Endothelial cell of umbilical vein (primary cell): ENCODE results near the gene NUDT9. TPM values are rescaled to one million over a fixed set of nuclear protein-coding genes. Genes with fewer than 3 reads are reported as not detected.

Experiments
- BruUV-seq: library from RNA; stranded (reverse); fragments of 400-500 nt; replicated peaks from 2 replicates; lab custom pipeline; 2021; lab: Mats Ljungman, UMichigan
- CTCF ChIA-PET: fragments of 300-600, 350-600 bp; sonication (Branson Sonifier 250); formaldehyde crosslinking; loops from one replicate; lab custom pipeline; 2021; ENCODE audit warnings: antibody characterized with exemption, inconsistent platforms; lab: Charles Lee
- POLR2A ChIA-PET: fragments of 300-600, 350-600 bp; sonication (Branson Sonifier 250); formaldehyde crosslinking; loops from one replicate; lab custom pipeline; 2021; ENCODE audit warnings: antibody characterized with exemption, inconsistent platforms; lab: Charles Lee
- DNase-seq: peaks from one replicate; pipeline ENCODE4 v3.0.0-alpha.2; 2011; ENCODE audit warnings: low read depth, low spot score
- FAIRE-seq: peaks from 2 replicates; lab custom pipeline; 2011; peaks lifted over from hg19 to GRCh38; lab: Jason Lieb, UNC
- H2AFZ ChIP-seq: 2 replicates; pipeline ENCODE4 v1.6.0; 2012; ENCODE audit warnings: low read depth, low read length, control low read depth, inconsistent platforms
- H3K27ac ChIP-seq: 2 replicates; pipeline ENCODE4 v1.5.1; 2011; ENCODE audit warnings: low read depth, mild to moderate bottlenecking, control low read depth, low read length, moderate library complexity; ENCODE audit not compliant: insufficient read depth
- H3K27me3 ChIP-seq, 2 experiments: 2 replicates each; pipeline versions ENCODE4 v1.6.0 to v1.6.1; 2011; ENCODE audit warnings: low read length in 2 of 2, mixed read lengths in 1 of 2; ENCODE audit not compliant: control insufficient read depth in 2 of 2, insufficient read depth in 2 of 2
- H3K36me3 ChIP-seq, 2 experiments: 2 replicates in 1 of 2; 3 replicates in 1 of 2; pipeline ENCODE4 v1.5.1; 2011; ENCODE audit warnings: low read length in 2 of 2, mild to moderate bottlenecking in 1 of 2, moderate library complexity in 1 of 2; ENCODE audit not compliant: control insufficient read depth in 2 of 2, insufficient read depth in 2 of 2; ENCODE audit errors: extremely low read depth in 1 of 2
- H3K4me1 ChIP-seq: 3 replicates; pipeline ENCODE4 v1.5.1; 2011; ENCODE audit warnings: mild to moderate bottlenecking, low read length; ENCODE audit not compliant: control insufficient read depth, insufficient read depth; ENCODE audit errors: extremely low read depth
- H3K4me2 ChIP-seq: 2 replicates; pipeline ENCODE4 v1.6.1; 2011; ENCODE audit warnings: low read length, control low read depth, mixed read lengths; ENCODE audit not compliant: insufficient read depth
- H3K4me3 ChIP-seq, 3 experiments: fragments of 200-600 bp in 1 of 3; sonication (generic), shearing (Covaris generic) in 1 of 3; replicated peaks in 1 of 3; 2 replicates each; pipeline ENCODE4 v1.5.1; 2011 to 2016; ENCODE audit warnings: control low read depth in 3 of 3, low read length in 3 of 3, mild to moderate bottlenecking in 2 of 3, inconsistent platforms in 1 of 3, low read depth in 1 of 3, moderate library complexity in 1 of 3; ENCODE audit not compliant: insufficient read depth in 1 of 3
- H3K79me2 ChIP-seq: 2 replicates; pipeline ENCODE4 v1.6.0; 2012; ENCODE audit warnings: low read length, inconsistent platforms; ENCODE audit not compliant: control insufficient read depth, insufficient read depth
- H3K9ac ChIP-seq: replicated peaks from 2 replicates; pipeline ENCODE3; 2011; ENCODE audit warnings: low read length, control low read depth; ENCODE audit not compliant: insufficient read depth; ENCODE audit errors: extremely low read depth
- H3K9me1 ChIP-seq: replicated peaks from 3 replicates; pipeline ENCODE4 v1.6.0; 2011; ENCODE audit warnings: mild to moderate bottlenecking, low read length; ENCODE audit not compliant: control insufficient read depth, insufficient read depth; ENCODE audit errors: extremely low read depth
- H3K9me3 ChIP-seq: replicated peaks from 2 replicates; pipeline ENCODE4 v1.5.1; 2012; ENCODE audit warnings: low read length, inconsistent platforms; ENCODE audit not compliant: control insufficient read depth, insufficient read depth
- H4K20me1 ChIP-seq: replicated peaks from 2 replicates; pipeline ENCODE3; 2011; ENCODE audit warnings: mild to moderate bottlenecking, low read length; ENCODE audit not compliant: control insufficient read depth, insufficient read depth; ENCODE audit errors: extremely low read depth
- CTCF ChIP-seq, 2 donors: IDR thresholded peaks; 1 replicate in 1 of 2; 2 replicates in 1 of 2; pipeline ENCODE4 v1.5.1; 2011; ENCODE audit warnings: low read length in 2 of 2, mild to moderate bottlenecking in 2 of 2, moderate library complexity in 2 of 2, control low read depth in 1 of 2, inconsistent platforms in 1 of 2, low read depth in 1 of 2; ENCODE audit not compliant: insufficient read depth in 1 of 2; ENCODE audit errors: extremely low read depth in 1 of 2
- EZH2 ChIP-seq: IDR thresholded peaks from 2 replicates; pipeline ENCODE4 v1.6.1; 2012; ENCODE audit warnings: borderline replicate concordance, low read depth, mild to moderate bottlenecking, moderate library complexity, low read length, inconsistent platforms; ENCODE audit not compliant: severe bottlenecking
- FOS ChIP-seq: IDR thresholded peaks from 2 replicates; pipeline ENCODE4 v1.6.1; 2011; ENCODE audit warnings: mild to moderate bottlenecking, low read length, moderate library complexity, borderline replicate concordance; ENCODE audit not compliant: insufficient read depth
- GATA2 ChIP-seq: IDR thresholded peaks from 2 replicates; pipeline ENCODE4 v1.7.0; 2011; ENCODE audit warnings: low read depth, mild to moderate bottlenecking, moderate library complexity, mixed read lengths, low read length; ENCODE audit not compliant: insufficient read length, insufficient read depth
- JUN ChIP-seq: IDR thresholded peaks from 2 replicates; pipeline ENCODE4 v1.6.1; 2011; ENCODE audit warnings: borderline replicate concordance, low read depth; ENCODE audit not compliant: insufficient read length, insufficient read depth
- MYC ChIP-seq: IDR thresholded peaks from one replicate; pipeline ENCODE4 v1.6.1; 2011; ENCODE audit warnings: mild to moderate bottlenecking, low read depth, low read length
- POLR2A ChIP-seq: IDR thresholded peaks from 2 replicates; pipeline ENCODE4 v1.6.1; 2012; ENCODE audit warnings: low read depth, mild to moderate bottlenecking, control low read depth, low read length
- POLR2AphosphoS5 ChIP-seq: IDR thresholded peaks from 2 replicates; pipeline ENCODE4 v1.6.1; 2012; ENCODE audit warnings: low read depth, mild to moderate bottlenecking, control low read depth, low read length, moderate library complexity; ENCODE audit not compliant: insufficient read depth
- dilution Hi-C: fragments of 300-500 bp; cut with MboI; formaldehyde crosslinking; loops from one replicate; pipeline ENCODE4 v1.15.0; 2019; ENCODE audit warnings: low sequenced_read_pairs; ENCODE audit not compliant: extremely low pct_ligation_motif_present
- intact Hi-C: fragments of 100-400 bp; cut with micrococcal nuclease; formaldehyde crosslinking; loops from one replicate; pipeline ENCODE4 v1.10.0; 2022
- polyA plus RNA-seq, 4 experiments: library from polyadenylated mRNA; depleted of rRNA in 3 of 4; stranded (reverse) in 3 of 4; unstranded in 1 of 4; fragments of >200 nt; gene quantifications; 2 replicates each; pipeline versions ENCODE4 v1.2.1 to v1.2.3, GENCODE V29; 2011 to 2012; ENCODE audit warnings: missing spikeins in 1 of 4
- total RNA-seq: library from RNA; stranded (reverse); gene quantifications from 2 replicates; pipeline ENCODE4 v1.2.3, GENCODE V29; 2021
- TF ChIP-seq, protein P1 (sequence below): IDR thresholded peaks from 2 replicates; pipeline ENCODE4 v1.6.1; 2011; ENCODE audit not compliant: insufficient read depth, insufficient read length

The NUDT9 gene
- total and polyA plus RNA-seq, 2 donors (not counting 3 experiments of a cell fraction or from before 2014, with no cell fraction given), result 15.3 to 25.0 TPM

DNA sequence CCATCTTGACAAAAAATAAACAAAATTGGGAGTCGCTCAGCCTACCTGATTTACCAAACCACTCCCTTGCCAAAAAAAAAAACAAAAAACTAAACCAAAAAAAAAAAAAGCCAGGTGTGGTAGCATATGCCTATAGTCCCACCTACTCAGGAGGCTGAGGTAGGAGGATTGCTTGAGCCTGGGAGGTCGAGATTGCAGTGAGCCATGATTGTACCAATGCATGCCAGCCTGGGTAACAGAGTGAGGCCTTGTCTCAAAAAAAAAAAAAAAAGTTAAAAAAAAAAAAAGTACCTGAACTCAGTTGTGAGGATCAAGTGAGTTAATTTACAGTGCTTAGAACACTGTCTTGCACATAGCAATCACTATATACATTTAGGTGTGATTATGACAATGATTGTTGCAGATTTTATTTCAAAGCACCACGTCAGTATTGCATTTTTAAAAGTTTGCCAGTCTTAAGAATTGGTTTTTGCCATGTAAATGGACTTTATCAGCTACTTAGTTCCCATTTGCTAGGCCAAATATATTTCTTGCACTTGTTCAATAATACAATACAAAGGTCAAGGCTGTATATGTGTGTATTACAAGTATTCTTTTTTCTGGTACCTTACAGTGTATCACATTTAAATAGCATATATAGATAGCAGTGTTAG, 4.6 kb downstream of the NUDT9 start:
- ChIA-PET CTCF (no interaction called here), POLR2A (interaction anchor here (1.6 kb wide), 1 partner anchor 36 kb away, joined by 3 read pairs; the partner anchor contains the start of gene HSD17B11)
- FAIRE-seq (no peak), DNase-seq (no peak)
- H3K27me3 ChIP-seq, result no peaks in the 10 kb centered on the region
- intact Hi-C loops, result loop anchor here (10.0 kb wide), 1 partner anchor 832 kb away; the partner anchor contains the start of gene PTPN13
- dilution Hi-C loops, result no loop called here
- no peak overlapping the region for H3K27ac ChIP-seq
- no peak overlapping the region for H3K4me3 ChIP-seq
- peaks cover 6% of the 10 kb centered on the region for H3K4me1 ChIP-seq
- H3K79me2 ChIP-seq, result peaks cover 57% of the 10 kb centered on the region
- no peaks in the 10 kb centered on the region for H3K36me3 ChIP-seq
- TF ChIP-seq MYC, result no peak
- no peak for TF ChIP-seq GATA2
- TF ChIP-seq EZH2, result no peak
- TF ChIP-seq, protein P1, sequence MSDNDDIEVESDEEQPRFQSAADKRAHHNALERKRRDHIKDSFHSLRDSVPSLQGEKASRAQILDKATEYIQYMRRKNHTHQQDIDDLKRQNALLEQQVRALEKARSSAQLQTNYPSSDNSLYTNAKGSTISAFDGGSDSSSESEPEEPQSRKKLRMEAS, result no peak
- no peak for TF ChIP-seq JUN
- TF ChIP-seq FOS, result no peak
- TF ChIP-seq CTCF (IDR thresholded peaks at IDR 0.05; ENCODE audit: extremely low read depth in 1 of 2, insufficient read depth in 1 of 2, low read depth in 1 of 2, low read length in 2 of 2), result no peak
- TF ChIP-seq POLR2A, result no peak
- no peak for TF ChIP-seq POLR2AphosphoS5
- H3K9me1 ChIP-seq, result no peaks in the 10 kb centered on the region
- no peak overlapping the region for H3K9ac ChIP-seq
- H3K4me2 ChIP-seq, result no peak overlapping the region
- no TSS peak for BruUV-seq
- no peak overlapping the region for H2AFZ ChIP-seq
- H3K9me3 ChIP-seq, result no peaks in the 10 kb centered on the region
- no peaks in the 10 kb centered on the region for H4K20me1 ChIP-seq
